ENCODE results near the gene MRPL11. TPM values are rescaled to one million over a fixed set of nuclear protein-coding genes. Genes with fewer than 3 reads are reported as not detected.

MRPL11 gene
- total RNA-seq, 1 experiment from 2014 or later = 69.6 TPM

DNA sequence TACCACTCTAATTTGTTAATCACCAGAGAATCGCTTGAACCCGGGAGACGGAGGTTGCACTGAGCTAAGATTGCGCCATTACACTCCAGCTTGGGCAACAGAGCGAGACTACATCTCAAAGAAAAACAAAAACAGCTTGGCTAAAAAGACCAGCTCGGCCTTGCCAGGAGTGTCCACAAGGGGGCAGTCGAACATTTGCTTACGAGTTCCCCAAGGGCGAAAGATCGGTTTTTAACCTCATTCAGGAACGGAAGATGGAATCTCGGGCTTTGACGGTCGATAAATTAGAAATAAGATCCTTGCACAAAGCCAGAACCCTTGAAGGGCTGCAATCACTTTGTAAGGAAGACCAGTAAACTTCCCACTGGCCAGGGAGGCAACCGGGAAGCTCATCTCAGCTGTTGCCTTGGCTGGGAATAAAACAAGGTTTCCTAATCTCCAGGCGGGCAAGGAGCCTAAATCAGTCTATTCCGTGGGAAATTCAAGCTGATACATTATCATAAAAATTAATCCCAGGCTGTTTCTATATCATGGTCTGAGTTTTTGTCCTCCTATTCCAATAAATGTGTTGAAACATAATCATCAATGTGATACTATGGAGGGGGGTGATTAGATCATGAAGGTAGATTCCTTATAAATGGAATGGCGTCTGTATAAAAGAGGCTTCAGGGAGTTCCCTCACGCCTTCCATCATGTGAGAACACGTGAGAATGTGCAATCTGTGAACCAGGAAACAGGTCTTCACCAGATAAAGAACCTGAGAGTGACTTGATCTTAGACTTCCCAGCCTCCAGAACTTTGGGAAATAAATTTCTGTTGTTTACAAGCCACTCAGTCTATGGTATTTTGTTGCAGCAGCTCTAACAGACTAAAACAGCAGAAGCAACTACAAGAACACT, 52.2 kb downstream of the MRPL11 start:
- Histone ChIP-seq H3K79me2 (ENCODE audit: low read length) (no peaks in the 10 kb centered on the region), H3K4me1 (ENCODE audit: low read length) (peaks cover 6% of the 10 kb centered on the region), H3K4me3 (ENCODE audit: low read length) (peak overlapping the region; percentile 3; the same call in 1 of the 2 replicates), H3K27ac (ENCODE audit: low read length) (no peak overlapping the region), H3K4me2 (ENCODE audit: low read depth, low read length, poor library complexity, severe bottlenecking) (peak overlapping the region; percentile 13), H4K20me1 (ENCODE audit: insufficient read depth, low read depth, low read length) (no peaks in the 10 kb centered on the region), H3K9me3 (ENCODE audit: low read length) (no peaks in the 10 kb centered on the region), H3K9me2 (replicated peaks; ENCODE audit: insufficient read depth, low read length) (no peaks in the 10 kb centered on the region), H3K27me3 (ENCODE audit: low read length) (no peaks in the 10 kb centered on the region), H3K36me3 (ENCODE audit: insufficient read depth, low read length) (no peaks in the 10 kb centered on the region), H3K9ac (ENCODE audit: low read length) (peak overlapping the region; percentile 11; the same call in 1 of the 2 replicates), H2AFZ (ENCODE audit: low read length) (no peak overlapping the region)
- peak; percentile 94 for DNase-seq

Small RNA genes within 50 kb of the gene (small RNA-seq; reads per million reads assigned to genes)
- gene RF00416 (not detected), gene RNU1-84P (not detected)

Other genes starting within 250 kb of the MRPL11 start
- 12.9 and 18.5 TPM in 2 replicates for gene KLC2, start 181.1 kb downstream of the MRPL11 start, total RNA-seq (2014; rRNA removed; shearing (Covaris generic); ENCODE audit: low replicate concordance)
- 56.2 and 64.3 TPM in 2 replicates for gene RAB1B, start 170.2 kb downstream of the MRPL11 start, total RNA-seq (2014; rRNA removed; shearing (Covaris generic); ENCODE audit: low replicate concordance)
- 0.34 and 6.6 TPM in 2 replicates for gene CNIH2, start 160.7 kb downstream of the MRPL11 start, total RNA-seq (2014; rRNA removed; shearing (Covaris generic); ENCODE audit: low replicate concordance)
- gene YIF1A, start 149.7 kb downstream of the MRPL11 start, total RNA-seq (2014; rRNA removed; shearing (Covaris generic); ENCODE audit: low replicate concordance) = 145 and 154 TPM in 2 replicates
- gene TMEM151A, start 147.0 kb downstream of the MRPL11 start, total RNA-seq (2014; rRNA removed; shearing (Covaris generic); ENCODE audit: low replicate concordance) = not detected in 2 replicates
- gene CD248, start 121.8 kb downstream of the MRPL11 start, total RNA-seq (2014; rRNA removed; shearing (Covaris generic); ENCODE audit: low replicate concordance) = not detected in 2 replicates
- gene RIN1, start 102.4 kb downstream of the MRPL11 start, total RNA-seq (2014; rRNA removed; shearing (Covaris generic); ENCODE audit: low replicate concordance) = 0.78 and 1.1 TPM in 2 replicates
- 32.0 and 57.1 TPM in 2 replicates for gene BRMS1, start 93.7 kb downstream of the MRPL11 start, total RNA-seq (2014; rRNA removed; shearing (Covaris generic); ENCODE audit: low replicate concordance)
- gene B4GAT1, start 91.2 kb downstream of the MRPL11 start, total RNA-seq (2014; rRNA removed; shearing (Covaris generic); ENCODE audit: low replicate concordance) = 10.6 and 11.9 TPM in 2 replicates
- 0.15 and 0.90 TPM in 2 replicates for gene SLC29A2, start 67.1 kb downstream of the MRPL11 start, total RNA-seq (2014; rRNA removed; shearing (Covaris generic); ENCODE audit: low replicate concordance)
- not detected in 2 replicates for gene NPAS4, start 17.8 kb downstream of the MRPL11 start, total RNA-seq (2014; rRNA removed; shearing (Covaris generic); ENCODE audit: low replicate concordance)
- gene PELI3, start 28.1 kb upstream of the MRPL11 start, total RNA-seq (2014; rRNA removed; shearing (Covaris generic); ENCODE audit: low replicate concordance) = 5.6 and 6.7 TPM in 2 replicates
- 77.9 and 91.5 TPM in 2 replicates for gene DPP3, start 41.6 kb upstream of the MRPL11 start, total RNA-seq (2014; rRNA removed; shearing (Covaris generic); ENCODE audit: low replicate concordance)
- 9.1 and 37.3 TPM in 2 replicates for gene BBS1, start 71.8 kb upstream of the MRPL11 start, total RNA-seq (2014; rRNA removed; shearing (Covaris generic); ENCODE audit: low replicate concordance)
- 22.2 and 35.0 TPM in 2 replicates for gene ZDHHC24, start 107.2 kb upstream of the MRPL11 start, total RNA-seq (2014; rRNA removed; shearing (Covaris generic); ENCODE audit: low replicate concordance)
- not detected in 2 replicates for gene ACTN3, start 108.1 kb upstream of the MRPL11 start, total RNA-seq (2014; rRNA removed; shearing (Covaris generic); ENCODE audit: low replicate concordance)
- not detected in 2 replicates for gene CTSF, start 129.8 kb upstream of the MRPL11 start, total RNA-seq (2014; rRNA removed; shearing (Covaris generic); ENCODE audit: low replicate concordance)
- 0.22 and 0.75 TPM in 2 replicates for gene CCDC87, start 154.2 kb upstream of the MRPL11 start, total RNA-seq (2014; rRNA removed; shearing (Covaris generic); ENCODE audit: low replicate concordance)
- 24.6 and 57.6 TPM in 2 replicates for gene CCS, start 154.3 kb upstream of the MRPL11 start, total RNA-seq (2014; rRNA removed; shearing (Covaris generic); ENCODE audit: low replicate concordance)
- 47.9 and 51.3 TPM in 2 replicates for gene RBM14, start 177.8 kb upstream of the MRPL11 start, total RNA-seq (2014; rRNA removed; shearing (Covaris generic); ENCODE audit: low replicate concordance)
- gene RBM4, start 199.9 kb upstream of the MRPL11 start, total RNA-seq (2014; rRNA removed; shearing (Covaris generic); ENCODE audit: low replicate concordance) = 103 and 141 TPM in 2 replicates
- gene RBM4B, start 239.0 kb upstream of the MRPL11 start, total RNA-seq (2014; rRNA removed; shearing (Covaris generic); ENCODE audit: low replicate concordance) = 39.5 and 43.2 TPM in 2 replicates